NCI-H2029 (cell line): ENCODE measurements around the gene COL24A1.
"Not testable (repeated sequence)": the region's sequence is repeated elsewhere in the genome, so short reads cannot be mapped to it uniquely, and the experiment has no call there.

ENCODE experiments used
- DNase-seq: peaks from one replicate; lab custom pipeline; 2025; lab: John Stamatoyannopoulos, UW

The COL24A1 gene

DNA sequence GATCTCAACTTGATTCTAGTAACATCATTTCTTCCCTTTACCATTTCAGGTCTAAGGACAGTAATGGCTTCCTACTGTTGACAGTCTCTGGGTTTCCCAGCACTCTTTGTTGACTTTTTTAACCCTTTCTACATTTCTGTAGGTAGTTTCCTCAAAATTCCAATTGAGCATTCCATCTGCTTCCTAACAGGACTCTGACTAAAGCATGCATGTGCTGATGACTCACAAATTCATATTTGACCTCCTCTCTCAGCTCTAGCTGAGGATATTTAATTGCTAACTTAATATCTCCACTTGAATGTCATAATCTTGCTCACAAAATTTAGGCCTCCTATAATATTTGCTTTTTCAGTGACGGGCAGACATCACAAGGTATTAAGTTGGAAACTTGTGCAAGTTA, 355.1 kb downstream of the COL24A1 start:
- DNase-seq, result no peak

DNA sequence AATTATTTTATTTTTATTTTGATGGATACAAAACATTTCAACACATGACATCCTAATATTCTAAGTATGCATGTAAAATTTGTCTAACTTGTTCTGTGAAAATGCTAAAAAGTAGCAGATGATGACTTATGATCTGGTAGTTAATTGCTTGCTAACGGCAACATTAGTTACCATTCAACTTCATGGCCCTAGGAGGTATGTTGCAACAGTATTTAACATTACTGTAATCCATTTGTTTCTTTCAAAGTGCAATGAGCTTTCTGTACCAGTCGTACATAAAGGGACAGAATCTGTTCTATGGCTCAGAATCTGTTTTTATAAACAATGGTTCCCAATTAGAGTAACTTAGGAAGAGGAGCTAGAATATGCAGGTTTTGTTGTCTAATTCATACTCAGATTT, 356.8 kb downstream of the COL24A1 start:
- no peak for DNase-seq

DNA sequence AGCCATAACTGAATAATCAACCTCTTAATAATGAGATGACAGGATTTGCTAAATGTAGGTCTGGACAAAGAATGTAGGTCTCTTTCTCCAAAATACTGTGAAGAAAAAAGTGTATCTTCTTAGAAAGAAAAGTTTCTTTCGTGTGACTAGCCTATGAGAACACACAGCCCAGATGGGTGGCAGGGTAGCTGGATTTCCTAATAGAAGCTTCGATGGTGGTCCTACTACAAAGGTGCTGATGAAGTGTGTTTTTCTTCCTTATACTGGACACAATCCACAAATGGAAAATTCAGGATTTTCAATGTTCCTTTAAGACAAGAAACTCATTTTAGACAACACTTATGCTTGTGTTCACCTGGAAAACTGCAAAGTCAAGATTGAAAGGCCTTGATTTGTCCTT, 358.2 kb downstream of the COL24A1 start:
- DNase-seq, result no peak

GRCh38 chr1:85777021-85777420, 379.6 kb downstream of the COL24A1 start:
- DNase-seq, result not testable (repeated sequence)

DNA sequence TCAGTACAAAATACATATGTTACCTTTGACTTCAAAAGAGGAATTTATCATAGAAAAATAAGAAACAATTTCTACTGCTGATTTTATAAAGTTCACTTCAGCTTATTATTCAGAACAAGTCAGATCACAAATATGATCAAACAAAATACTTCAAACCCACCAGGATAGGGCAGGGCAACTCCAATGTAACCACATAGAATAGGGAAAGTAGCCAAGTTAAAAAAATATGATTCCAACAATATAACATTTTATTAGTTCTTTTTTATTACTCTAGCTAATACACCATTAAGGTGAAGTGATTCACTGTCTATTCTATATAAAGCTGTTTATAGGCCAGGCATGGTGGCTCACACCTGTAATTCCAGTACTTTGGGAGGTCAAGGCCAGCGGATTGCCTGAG, 393.8 kb downstream of the COL24A1 start:
- no peak for DNase-seq

DNA sequence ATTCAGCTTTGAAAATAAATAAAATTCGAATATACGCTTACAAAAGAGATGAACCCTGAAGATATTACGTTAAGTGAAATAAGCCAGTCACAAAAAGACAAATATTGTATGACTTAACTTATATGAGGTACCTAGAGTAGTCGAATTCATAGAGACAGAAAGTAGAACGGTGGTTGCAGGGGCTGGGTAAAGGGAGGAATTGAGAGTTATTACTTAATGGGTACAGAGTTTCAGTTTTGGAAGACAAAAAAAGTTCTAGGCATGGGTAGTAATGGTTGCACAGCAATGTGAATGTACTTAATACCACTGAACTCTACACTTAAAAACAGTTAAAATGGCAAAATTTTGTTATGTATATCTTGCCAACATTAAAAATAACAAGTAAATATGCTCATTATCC, 399.7 kb downstream of the COL24A1 start:
- no peak for DNase-seq

- no peak for DNase-seq
Observed at GRCh38 chr1:85748120-85748519, 408.5 kb downstream of the COL24A1 start.

DNA sequence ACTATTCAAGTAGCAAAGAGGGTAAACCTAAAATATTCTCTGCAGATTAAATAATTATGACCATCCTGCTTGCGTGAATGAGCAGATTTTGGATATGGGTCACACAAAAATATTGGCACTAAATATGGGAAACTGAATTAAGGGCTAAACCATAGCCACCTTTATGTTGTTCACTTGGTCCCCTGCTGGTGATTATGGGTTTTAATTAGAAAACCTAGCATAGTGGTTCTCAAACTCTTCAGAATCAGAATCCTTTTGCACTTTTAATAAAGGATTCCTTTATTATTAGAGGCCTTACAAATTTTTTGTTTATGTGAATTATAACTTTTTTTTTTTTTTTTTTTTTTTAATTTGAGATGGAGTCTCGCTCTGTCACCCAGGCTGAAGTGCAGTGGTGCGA, 409.8 kb downstream of the COL24A1 start:
- no peak for DNase-seq

DNA sequence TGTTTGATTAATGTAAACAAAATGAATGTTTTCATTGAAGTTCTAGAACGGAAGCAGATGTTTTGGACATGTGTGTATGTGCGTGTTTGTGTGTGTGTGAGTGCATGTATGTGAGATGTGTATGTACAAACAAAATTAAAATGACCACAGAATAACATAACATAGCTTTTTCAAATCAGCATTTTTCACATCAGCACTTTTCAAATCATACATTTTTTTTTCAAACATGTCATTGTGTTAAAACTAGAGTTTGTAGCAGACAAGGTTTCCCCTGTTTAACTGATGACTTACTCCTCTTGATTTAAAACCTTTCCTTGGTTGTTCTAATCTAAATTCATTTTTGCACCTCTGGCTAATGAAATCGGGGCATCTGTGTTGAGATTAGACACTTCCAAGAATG, 412.8 kb downstream of the COL24A1 start:
- no peak for DNase-seq

GRCh38 chr1:85734931-85735330, 421.6 kb downstream of the COL24A1 start:
- no peak for DNase-seq

GRCh38 chr1:85718678-85719340, 437.8 kb downstream of the COL24A1 start:
- no peak for DNase-seq

- DNase-seq, result not testable (repeated sequence)
Observed at GRCh38 chr1:85714418-85715114, 442.0 kb downstream of the COL24A1 start.

- no peak for DNase-seq
Observed at GRCh38 chr1:85708829-85709227, 447.7 kb downstream of the COL24A1 start.

- DNase-seq, result peak; percentile 98
Observed at GRCh38 chr1:85707990-85708828, 448.4 kb downstream of the COL24A1 start, which contains the start of gene ZNHIT6. ZNHIT6 (minus strand) TSS chr1:85708433; CDS start chr1:85708284, 149 bp downstream.

GRCh38 chr1:85707267-85707989, 449.1 kb downstream of the COL24A1 start:
- DNase-seq, result no peak

GRCh38 chr1:85705940-85706339, 450.6 kb downstream of the COL24A1 start:
- DNase-seq, result no peak

DNA sequence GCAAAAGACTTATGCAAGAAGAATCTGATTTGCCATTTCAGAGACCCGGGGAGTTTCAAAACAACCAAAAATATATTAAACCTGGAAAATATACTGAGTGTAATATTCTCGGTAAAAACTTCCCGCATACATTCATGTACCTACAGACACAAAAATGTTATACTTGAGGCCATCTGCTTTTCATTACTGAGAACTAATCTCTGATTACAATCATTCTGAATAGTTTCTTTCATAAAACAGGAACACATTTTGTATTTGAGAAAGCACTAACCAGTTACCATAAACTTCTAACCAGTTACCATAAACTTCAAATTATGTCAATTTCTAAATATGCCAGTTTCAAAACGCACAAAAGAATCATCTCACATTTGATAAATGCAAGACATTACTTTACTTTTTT, 456.1 kb downstream of the COL24A1 start:
- DNase-seq, result no peak

GRCh38 chr1:85697895-85698294, 458.7 kb downstream of the COL24A1 start:
- DNase-seq, result no peak

- DNase-seq, result no peak
Observed at GRCh38 chr1:85692730-85693314, 463.8 kb downstream of the COL24A1 start.

- DNase-seq, result no peak
Observed at GRCh38 chr1:85689775-85690404, 466.7 kb downstream of the COL24A1 start.
